GM18861 (cell line): ENCODE data around the gene SLC44A4.
"Not testable (repeated sequence)": the region's sequence is repeated elsewhere in the genome, so short reads cannot be mapped to it uniquely, and the experiment has no call there.

Experiments
- ATAC-seq: cut with Tn5 transposase; IDR thresholded peaks from one replicate; pipeline ENCODE4 v1.9.1; 2021; ENCODE audit not compliant: unreplicated experiment

Gene SLC44A4

DNA sequence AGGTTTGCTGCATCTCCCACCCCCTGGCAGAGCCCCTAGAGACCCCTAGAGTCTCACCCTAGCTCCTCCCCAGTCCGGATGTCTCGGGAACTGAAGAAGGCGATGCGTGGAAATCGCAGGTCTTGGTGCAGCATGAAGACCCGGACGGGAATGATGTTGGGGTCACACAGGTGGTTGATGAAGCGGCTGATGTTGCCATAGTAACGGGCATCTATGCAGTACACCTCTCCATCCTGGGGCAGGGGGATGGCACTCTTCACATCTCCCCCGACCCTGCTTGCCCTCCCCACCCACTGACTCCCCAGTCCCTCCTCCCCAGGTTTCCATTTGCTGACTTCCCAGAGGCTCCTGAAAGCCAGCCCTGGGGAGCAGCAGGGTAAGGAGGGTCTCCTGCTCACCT lies 1.8 kb upstream of the SLC44A4 start:
- ATAC-seq: no peak

DNA sequence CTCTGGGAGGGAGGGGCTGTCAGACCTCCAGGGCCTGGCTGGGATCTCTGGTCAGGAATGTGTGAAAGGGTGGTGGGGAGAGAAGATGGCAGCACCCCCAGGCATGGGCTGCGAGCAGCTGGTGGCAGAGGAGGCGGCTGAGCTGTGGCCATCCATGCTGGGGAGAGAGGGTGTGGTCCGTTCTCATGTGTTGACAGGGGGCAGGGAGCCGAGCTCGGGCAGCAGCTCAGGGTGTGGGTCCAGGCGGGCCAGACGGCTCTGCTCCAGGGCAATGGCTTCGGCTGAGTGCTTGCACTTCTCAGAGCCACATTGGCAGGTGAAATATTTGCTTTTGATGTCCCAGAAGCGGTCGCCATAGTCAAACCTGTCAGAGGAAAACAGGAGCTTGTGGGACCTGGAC lies 1.1 kb upstream of the SLC44A4 start:
- ATAC-seq: no peak

GRCh38 chr6:31879143-31879542 lies 346 bp upstream of the SLC44A4 start:
- ATAC-seq: no peak

DNA sequence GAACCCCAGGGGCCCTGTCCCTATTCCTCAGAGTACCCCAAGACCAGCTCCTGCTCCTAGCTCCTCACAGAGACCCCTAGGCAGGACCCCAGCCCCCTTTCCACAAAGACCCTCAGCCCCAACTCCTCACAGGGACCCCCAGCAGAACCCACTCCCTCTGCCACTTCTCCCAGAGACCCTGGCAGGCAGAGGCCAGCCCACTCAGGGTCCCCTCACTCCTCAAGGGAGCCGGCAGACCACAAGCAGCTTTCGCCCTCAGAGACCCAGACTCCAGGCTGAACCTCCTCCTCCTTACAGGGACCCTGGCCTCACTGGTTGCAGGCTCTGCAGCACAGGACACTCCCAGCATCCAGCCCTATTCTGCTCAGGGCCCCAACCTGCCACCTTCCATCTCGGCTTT lies 575 bp downstream of the SLC44A4 start:
- ATAC-seq: no peak

GRCh38 chr6:31877651-31878161 lies 1.1 kb downstream of the SLC44A4 start:
- ATAC-seq: no peak

DNA sequence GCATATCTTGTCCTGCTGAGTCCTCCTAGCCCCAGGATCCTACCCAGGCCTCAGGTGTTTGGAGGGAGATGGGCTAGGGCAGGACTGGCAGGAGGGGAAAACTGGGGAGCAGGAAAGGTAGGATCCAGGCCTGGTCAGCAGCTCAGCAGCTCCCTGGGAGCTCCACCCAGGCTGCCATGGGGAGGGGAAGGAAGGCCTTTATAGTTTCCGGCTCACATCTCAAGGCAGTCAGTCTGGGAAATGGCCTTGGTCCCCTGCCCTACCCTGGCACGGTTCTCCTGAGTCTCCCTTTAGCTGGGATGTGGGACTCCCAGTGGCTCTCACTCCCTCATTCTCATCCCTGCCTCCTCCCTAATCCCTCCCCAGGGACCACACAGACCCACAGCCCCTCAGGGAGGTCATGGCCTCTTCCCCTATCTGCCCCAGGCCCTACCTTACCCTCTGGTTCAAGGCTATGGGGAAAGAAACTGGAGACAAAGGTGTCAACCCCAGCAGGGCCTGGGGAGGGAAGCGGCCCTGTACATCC lies 1.6 kb downstream of the SLC44A4 start:
- no peak for ATAC-seq

DNA sequence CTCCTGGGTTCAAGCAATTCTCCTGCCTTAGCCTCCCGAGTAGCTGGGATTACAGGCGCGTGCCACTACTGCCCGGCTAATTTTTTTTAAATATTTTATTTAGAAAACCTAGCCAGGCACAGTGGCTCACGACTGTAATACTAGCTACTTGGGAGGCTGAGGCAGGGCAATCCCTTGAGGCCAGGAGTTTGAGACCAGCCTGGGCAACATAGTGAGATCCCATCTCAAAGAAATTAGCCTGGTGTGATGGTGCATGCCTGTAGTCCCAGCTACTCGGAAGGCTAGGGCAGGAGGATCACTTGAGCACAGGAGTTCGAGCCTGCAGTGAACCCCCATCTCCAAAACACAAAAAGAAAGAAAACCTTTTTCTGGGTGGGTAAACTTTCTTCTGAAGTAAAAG lies 2.4 kb downstream of the SLC44A4 start:
- ATAC-seq: no peak

GRCh38 chr6:31875877-31876276 lies 2.9 kb downstream of the SLC44A4 start:
- no peak for ATAC-seq

GRCh38 chr6:31874836-31875572 lies 3.8 kb downstream of the SLC44A4 start:
- ATAC-seq: no peak

DNA sequence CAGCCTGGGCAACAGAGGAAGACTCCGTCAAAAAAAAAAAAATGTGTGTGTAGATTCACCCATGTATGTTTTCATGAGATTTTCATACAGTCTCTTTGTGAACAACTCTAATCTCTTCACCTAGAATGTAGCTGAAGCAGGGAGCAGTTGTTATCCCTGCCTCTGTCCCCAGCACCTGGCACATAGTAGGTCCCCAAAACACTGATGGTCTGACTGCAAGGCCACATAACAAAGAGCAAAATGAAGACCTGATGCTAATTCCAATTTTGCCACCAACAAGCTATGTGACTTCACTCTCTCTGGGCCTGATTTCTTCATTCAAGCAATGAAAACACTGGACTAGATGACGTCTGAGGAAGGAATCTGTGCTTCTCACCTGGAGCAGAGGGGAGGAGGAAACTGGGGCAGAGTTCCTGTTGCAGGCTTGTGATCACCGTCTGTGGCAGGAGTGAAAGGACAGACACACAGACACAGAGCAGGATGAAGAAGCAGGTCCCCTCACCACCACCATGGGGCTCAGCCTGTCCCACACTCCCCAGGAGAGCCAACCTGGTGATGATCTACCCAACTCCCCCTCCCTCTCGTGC lies 4.6 kb downstream of the SLC44A4 start:
- no peak for ATAC-seq

DNA sequence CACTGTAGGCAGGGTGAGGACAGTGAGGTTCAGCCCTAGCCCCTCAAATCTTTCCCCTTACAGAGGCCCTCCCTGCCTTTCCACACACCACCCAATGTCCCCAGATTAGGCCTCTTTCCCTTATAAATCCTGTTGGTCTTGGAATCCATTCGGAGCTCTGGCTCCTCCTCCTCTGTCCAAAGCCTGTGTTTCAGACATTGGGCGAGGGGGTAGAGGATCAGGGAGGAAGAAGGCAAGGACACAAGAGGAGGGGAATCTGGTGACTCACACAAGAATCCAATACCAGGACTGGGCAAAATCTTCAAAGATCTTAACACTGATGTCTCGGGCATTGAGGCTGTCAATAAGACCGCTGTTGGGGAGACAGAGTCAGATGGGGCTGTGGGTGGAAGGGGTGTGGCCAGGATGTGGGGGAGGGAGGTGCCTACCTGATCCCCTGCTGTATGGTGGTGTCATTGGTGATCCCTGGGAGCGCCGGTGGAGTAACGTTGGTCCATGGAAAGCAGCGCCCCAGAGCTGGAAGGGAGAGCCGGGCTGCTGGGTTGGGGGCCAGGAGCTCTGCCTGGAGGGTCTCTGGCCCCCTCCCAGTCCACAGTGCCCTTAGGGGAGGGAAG lies 7.6 kb downstream of the SLC44A4 start:
- no peak for ATAC-seq

DNA sequence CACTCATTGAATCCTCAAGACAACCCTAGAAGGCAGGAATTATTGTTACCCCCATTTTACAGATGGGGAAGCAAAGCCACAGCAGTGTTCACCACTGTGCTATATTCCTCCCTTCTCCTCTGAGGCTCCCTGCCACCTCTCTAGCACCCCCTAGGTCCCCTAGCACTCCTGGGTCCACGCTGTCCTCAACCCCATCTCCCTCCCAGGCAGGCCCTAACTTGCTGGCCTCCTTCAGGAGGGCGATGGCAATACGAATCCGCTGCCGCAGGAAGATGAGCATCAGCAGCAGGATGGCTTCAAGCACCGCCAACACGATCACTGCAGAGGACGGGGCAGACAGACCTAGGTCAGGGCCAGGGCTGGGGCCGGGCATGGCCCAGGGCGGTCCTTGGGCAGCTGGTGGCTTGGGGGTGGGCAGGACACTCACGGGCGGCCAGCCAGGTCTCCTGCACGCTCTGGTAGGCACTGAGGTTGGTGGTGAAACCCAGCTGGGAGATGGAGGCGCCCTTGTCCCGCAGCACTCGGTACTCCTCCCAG lies 8.3 kb downstream of the SLC44A4 start:
- ATAC-seq: no peak

- no peak for ATAC-seq
Measured at GRCh38 chr6:31869343-31869742, 9.5 kb downstream of the SLC44A4 start.

GRCh38 chr6:31868658-31868971 lies 10.2 kb downstream of the SLC44A4 start:
- ATAC-seq: not testable (repeated sequence)

GRCh38 chr6:31865205-31866118 lies 13.3 kb downstream of the SLC44A4 start:
- no peak for ATAC-seq

GRCh38 chr6:31864818-31865204 lies 14.0 kb downstream of the SLC44A4 start:
- no peak for ATAC-seq

- ATAC-seq: not testable (repeated sequence)
Measured at GRCh38 chr6:31864123-31864562, 14.7 kb downstream of the SLC44A4 start.

DNA sequence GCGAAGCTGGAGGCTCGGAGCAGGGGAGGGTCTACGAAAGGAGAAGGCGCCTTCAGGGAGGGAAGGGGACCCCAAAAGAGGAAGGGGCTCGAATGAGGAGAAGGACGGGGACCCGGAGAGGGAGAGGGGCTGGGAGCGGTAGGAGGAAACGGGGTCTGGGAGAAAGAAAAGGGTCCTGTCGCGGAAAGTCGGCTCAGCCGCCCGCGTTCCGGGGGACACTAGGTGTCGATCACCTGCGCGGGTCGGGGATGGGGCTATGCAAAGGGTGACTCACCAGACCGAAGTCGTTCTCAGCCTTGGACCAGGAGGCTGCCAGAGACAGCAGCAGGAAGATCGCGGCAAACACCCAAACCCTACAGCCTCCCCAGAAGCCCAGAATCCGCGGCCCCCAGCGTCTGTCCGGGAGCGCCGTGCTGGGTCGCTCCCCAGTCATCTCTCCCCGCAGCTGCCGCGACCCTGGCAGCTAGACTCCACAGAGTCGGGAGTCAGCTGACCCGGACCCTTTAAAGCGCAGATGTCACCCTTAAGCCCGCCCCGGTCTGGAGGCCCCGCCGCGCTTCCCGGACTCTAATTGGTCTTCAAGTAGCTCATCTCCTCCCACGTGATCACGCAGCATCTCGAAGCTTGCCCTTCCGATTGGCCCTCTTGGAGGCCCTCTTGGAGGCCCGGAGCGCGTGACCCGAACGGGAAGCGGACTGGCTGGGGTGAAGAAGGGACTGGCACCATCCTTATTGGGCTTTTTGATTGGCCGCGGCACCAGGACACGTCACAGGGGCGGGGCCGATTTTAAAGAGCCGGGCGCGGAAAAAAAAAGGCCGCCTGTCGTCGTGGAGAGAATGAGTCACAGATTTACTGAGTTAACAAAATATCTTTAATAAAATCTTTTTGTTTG lies 16.2 kb downstream of the SLC44A4 start, which contains the start of gene NEU1:
Gene NEU1 (minus strand): TSS at position 478 of the 892 bp plus-strand sequence. CDS start 45 bp downstream, at position 433.
- ATAC-seq: peak; percentile 88

DNA sequence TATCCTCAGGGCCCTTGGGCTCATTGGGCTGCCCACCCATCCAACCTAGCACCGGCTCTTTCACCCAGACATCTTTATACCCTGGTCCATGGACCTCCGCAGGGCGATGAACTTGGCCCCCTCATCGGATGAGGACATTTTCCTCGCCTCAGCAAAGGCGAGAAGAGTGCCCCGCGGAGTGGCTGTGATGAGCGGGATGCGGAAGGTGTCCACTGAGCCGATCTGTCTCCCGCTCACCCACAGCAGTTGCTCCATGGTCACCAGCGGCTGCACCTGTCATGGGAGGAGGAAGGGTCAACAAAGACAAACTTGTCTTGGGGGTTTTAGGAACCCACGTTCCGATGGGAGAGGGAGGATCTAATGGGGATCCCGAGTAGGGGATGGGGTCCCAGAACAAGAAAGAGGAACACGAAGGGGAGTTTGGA lies 16.9 kb downstream of the SLC44A4 start:
- ATAC-seq: no peak

DNA sequence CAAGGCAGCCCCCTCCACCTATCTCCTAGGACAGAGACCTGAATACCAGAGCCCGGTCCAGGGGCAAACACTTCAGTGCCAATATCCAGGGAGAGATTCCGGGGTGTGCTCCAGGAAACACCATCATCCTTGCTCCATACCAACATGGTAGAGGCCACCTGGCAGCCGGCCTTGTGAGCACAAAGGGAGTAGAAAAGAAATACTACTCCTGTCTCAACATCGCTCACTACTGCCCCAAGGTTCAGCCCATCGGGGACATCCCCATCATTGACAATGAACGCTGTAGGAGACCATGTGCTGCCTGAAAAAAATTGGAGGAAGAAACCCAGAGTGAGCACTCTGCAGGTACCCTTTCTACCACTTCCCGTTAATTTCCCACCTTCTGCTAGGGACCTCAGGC lies 17.6 kb downstream of the SLC44A4 start:
- ATAC-seq: no peak
